ENCODE results near the gene TC2N. TPM values are rescaled to one million over a fixed set of nuclear protein-coding genes. Genes with fewer than 3 reads are reported as not detected.

Gene TC2N
- total and polyA plus RNA-seq, 2 donors (not counting 1 experiment from before 2014, with no cell fraction given): 3.7 to 10.4 TPM

DNA sequence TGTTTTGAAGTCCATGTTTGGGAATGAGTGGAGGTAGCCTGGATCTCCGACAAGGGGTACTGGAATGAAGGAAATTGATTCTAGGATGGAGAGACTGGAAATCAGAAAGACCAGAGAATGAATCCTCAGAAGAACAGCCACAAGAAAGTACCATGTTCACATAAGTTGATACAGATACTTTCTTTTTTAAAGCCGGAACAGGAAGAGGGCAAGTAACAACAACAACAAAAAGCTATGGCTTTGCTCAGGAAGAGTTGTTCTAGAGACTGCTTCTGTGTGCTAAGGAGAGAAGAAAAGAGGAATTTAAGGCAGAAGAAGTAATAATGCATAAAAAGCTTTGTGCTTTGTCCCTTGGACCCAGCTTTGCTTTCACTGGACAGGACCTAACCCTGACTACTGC, 6.2 kb downstream of the TC2N start:
- DNase-seq (no peak), ATAC-seq (ENCODE audit: low read depth) (no peak)
- POLR2A ChIA-PET: no interaction called here
- no peaks in the 10 kb centered on the region for H4K20me1 ChIP-seq (ENCODE audit: control insufficient read depth, insufficient read depth, low read length, poor library complexity, severe bottlenecking)
- peak overlapping the region; percentile 6 for H3K27ac Mint-ChIP-seq
- intact Hi-C loops (cut with micrococcal nuclease): no loop called here
- no peak overlapping the region for H3K27ac ChIP-seq (ENCODE audit: low read length in 2 of 2)
- peaks cover 0 to 2% (median 0%) of the 10 kb centered on the region in 4 experiments for H3K27me3 ChIP-seq (replicated peaks in 1 of 4; ENCODE audit: control extremely low read depth in 1 of 4, control insufficient read depth in 3 of 4, insufficient read depth in 4 of 4, low read length in 3 of 4)
- peaks cover 12% of the 10 kb centered on the region for H3K27me3 Mint-ChIP-seq
- H3K4me3 ChIP-seq (ENCODE audit: control extremely low read depth in 1 of 5, extremely low read depth in 1 of 5, insufficient read depth in 1 of 5, low read depth in 2 of 5, low read length in 4 of 5): no peak overlapping the region
- no peaks in the 10 kb centered on the region for H3K9me3 ChIP-seq (ENCODE audit: control extremely low read depth in 1 of 3, control insufficient read depth in 2 of 3, insufficient read depth in 1 of 3, low read length in 2 of 3)
- H3K4me2 ChIP-seq (replicated peaks; ENCODE audit: low read depth, low read length, poor library complexity, severe bottlenecking): peak overlapping the region; percentile 9
- H3K36me3 ChIP-seq (replicated peaks in 1 of 2; ENCODE audit: control extremely low read depth in 1 of 2, control insufficient read depth in 1 of 2, extremely low read depth in 1 of 2, insufficient read depth in 2 of 2, low read length in 1 of 2): no peaks in the 10 kb centered on the region
- no peaks in the 10 kb centered on the region for H3K9me3 Mint-ChIP-seq (ENCODE audit: insufficient read depth)
- H2AFZ ChIP-seq (ENCODE audit: insufficient read depth, low read depth, low read length, poor library complexity, severe bottlenecking): peak overlapping the region; percentile 23
- WGBS (ENCODE audit: insufficient coverage): no CpG with 5 or more reads among the region's 2 CpGs
- CTCF ChIA-PET: no interaction called here
- TF ChIP-seq, protein P1, sequence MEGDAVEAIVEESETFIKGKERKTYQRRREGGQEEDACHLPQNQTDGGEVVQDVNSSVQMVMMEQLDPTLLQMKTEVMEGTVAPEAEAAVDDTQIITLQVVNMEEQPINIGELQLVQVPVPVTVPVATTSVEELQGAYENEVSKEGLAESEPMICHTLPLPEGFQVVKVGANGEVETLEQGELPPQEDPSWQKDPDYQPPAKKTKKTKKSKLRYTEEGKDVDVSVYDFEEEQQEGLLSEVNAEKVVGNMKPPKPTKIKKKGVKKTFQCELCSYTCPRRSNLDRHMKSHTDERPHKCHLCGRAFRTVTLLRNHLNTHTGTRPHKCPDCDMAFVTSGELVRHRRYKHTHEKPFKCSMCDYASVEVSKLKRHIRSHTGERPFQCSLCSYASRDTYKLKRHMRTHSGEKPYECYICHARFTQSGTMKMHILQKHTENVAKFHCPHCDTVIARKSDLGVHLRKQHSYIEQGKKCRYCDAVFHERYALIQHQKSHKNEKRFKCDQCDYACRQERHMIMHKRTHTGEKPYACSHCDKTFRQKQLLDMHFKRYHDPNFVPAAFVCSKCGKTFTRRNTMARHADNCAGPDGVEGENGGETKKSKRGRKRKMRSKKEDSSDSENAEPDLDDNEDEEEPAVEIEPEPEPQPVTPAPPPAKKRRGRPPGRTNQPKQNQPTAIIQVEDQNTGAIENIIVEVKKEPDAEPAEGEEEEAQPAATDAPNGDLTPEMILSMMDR (IDR thresholded peaks at IDR 0.05): no peak
- TF ChIP-seq EZH2 (IDR thresholded peaks at IDR 0.05; ENCODE audit: borderline replicate concordance, insufficient read depth, low read depth, low read length, poor library complexity, severe bottlenecking): no peak
- no peak overlapping the region for H3K9ac ChIP-seq (ENCODE audit: low read length)
- H3K4me1 ChIP-seq (ENCODE audit: control insufficient read depth in 2 of 2, insufficient read depth in 2 of 2, low read length in 2 of 2): peaks cover 22 to 24% of the 10 kb centered on the region in 2 donors
- no peaks in the 10 kb centered on the region for H3K79me2 ChIP-seq (ENCODE audit: control insufficient read depth, insufficient read depth, low read length)
- H3K4me3 Mint-ChIP-seq: no peak overlapping the region
- H3K4me1 Mint-ChIP-seq: peaks cover 12% of the 10 kb centered on the region

DNA sequence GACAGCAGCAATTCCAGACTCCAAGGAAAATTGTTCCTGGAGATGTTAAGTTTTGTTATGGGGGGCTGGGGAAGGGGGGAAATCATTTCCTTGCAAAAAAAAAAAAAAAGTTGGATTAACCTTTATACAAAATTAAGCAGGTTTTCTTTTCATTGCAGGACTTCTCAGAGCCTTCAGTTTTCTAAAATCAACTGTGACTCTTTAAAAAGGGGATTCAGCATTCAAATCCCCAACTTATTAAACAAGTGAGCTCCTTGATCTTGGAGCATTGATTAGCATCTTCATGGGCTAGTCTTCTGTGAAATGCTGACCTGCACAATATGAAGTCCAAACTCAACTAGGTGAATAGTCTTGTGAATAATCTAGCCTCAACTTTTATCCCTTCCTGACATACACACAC, 7.1 kb downstream of the TC2N start:
- H3K4me1 ChIP-seq (ENCODE audit: control insufficient read depth in 2 of 2, insufficient read depth in 2 of 2, low read length in 2 of 2): peaks cover 22 to 24% of the 10 kb centered on the region in 2 donors
- Mint-ChIP-seq H3K4me1 (peaks cover 12% of the 10 kb centered on the region), H3K27me3 (peaks cover 12% of the 10 kb centered on the region), H3K27ac (no peak overlapping the region), H3K9me3 (ENCODE audit: insufficient read depth) (no peaks in the 10 kb centered on the region), H3K4me3 (no peak overlapping the region)
- no peaks in the 10 kb centered on the region for H3K27me3 ChIP-seq (replicated peaks in 1 of 4; ENCODE audit: control extremely low read depth in 1 of 4, control insufficient read depth in 3 of 4, insufficient read depth in 4 of 4, low read length in 3 of 4)
- no peaks in the 10 kb centered on the region for H4K20me1 ChIP-seq (ENCODE audit: control insufficient read depth, insufficient read depth, low read length, poor library complexity, severe bottlenecking)
- TF ChIP-seq, protein P1 (IDR thresholded peaks at IDR 0.05): no peak
- TF ChIP-seq EZH2 (IDR thresholded peaks at IDR 0.05; ENCODE audit: borderline replicate concordance, insufficient read depth, low read depth, low read length, poor library complexity, severe bottlenecking): no peak
- POLR2A ChIA-PET: no interaction called here
- H3K36me3 ChIP-seq (replicated peaks in 1 of 2; ENCODE audit: control extremely low read depth in 1 of 2, control insufficient read depth in 1 of 2, extremely low read depth in 1 of 2, insufficient read depth in 2 of 2, low read length in 1 of 2): no peaks in the 10 kb centered on the region
- no peak overlapping the region for H3K4me2 ChIP-seq (replicated peaks; ENCODE audit: low read depth, low read length, poor library complexity, severe bottlenecking)
- no peaks in the 10 kb centered on the region for H3K79me2 ChIP-seq (ENCODE audit: control insufficient read depth, insufficient read depth, low read length)
- H3K4me3 ChIP-seq (ENCODE audit: control extremely low read depth in 1 of 5, extremely low read depth in 1 of 5, insufficient read depth in 1 of 5, low read depth in 2 of 5, low read length in 4 of 5): no peak overlapping the region
- H2AFZ ChIP-seq (ENCODE audit: insufficient read depth, low read depth, low read length, poor library complexity, severe bottlenecking): no peak overlapping the region
- no peaks in the 10 kb centered on the region for H3K9me3 ChIP-seq (ENCODE audit: control extremely low read depth in 1 of 3, control insufficient read depth in 2 of 3, insufficient read depth in 1 of 3, low read length in 2 of 3)
- ATAC-seq (ENCODE audit: low read depth) (no peak), DNase-seq (no peak)
- H3K27ac ChIP-seq (ENCODE audit: low read length in 2 of 2): no peak overlapping the region
- CTCF ChIA-PET: no interaction called here
- H3K9ac ChIP-seq (ENCODE audit: low read length): no peak overlapping the region
- intact Hi-C loops (cut with micrococcal nuclease): no loop called here
